Gastrocnemius medialis (tissue), 4 donors: ENCODE measurements around the gene CNKSR1.

Experiments
- CTCF ChIP-seq, 5 experiments: fragments of 450-650 bp in 3 of 5; fragments of 200-600 bp in 2 of 5; sonication (generic) in 2 of 5; IDR thresholded peaks in 4 of 5; conservative IDR thresholded peaks in 1 of 5; 1 replicate in 4 of 5; 2 replicates in 1 of 5; pipeline ENCODE4 v1.5.1; 2016 to 2019; ENCODE audit warnings: antibody characterized with exemption in 5 of 5, mild to moderate bottlenecking in 3 of 5, moderate library complexity in 3 of 5
- POLR2A ChIP-seq, 2 donors: fragments of 450-650 bp; IDR thresholded peaks; one replicate each; pipeline ENCODE4 v1.6.1; 2017; ENCODE audit warnings: antibody characterized with exemption in 2 of 2, mild to moderate bottlenecking in 2 of 2, moderate library complexity in 2 of 2

GRCh38 chr1:26142159-26142558 lies 35.1 kb upstream of the CNKSR1 start:
- TF ChIP-seq POLR2A (IDR thresholded peaks at IDR 0.05) (no peak), CTCF (IDR thresholded peaks at IDR 0.05 in 4 of 5, conservative IDR thresholded peaks at IDR 0.05 in 1 of 5) (no peak)
